Activated CD8-positive, alpha-beta memory T cell treated with anti-CD3 and anti-CD28 coated beads for 1 hour (primary cell): ENCODE data around the gene PQBP1.
"Not testable (repeated sequence)": the region's sequence is repeated elsewhere in the genome, so short reads cannot be mapped to it uniquely, and the experiment has no call there.

Experiments used
- DNase-seq, 2 donors: peaks; one replicate each; pipeline ENCODE4 v3.0.0-alpha.2; 2020; ENCODE audit warnings: low read depth in 1 of 2; ENCODE audit errors: extremely low read depth in 1 of 2

Gene PQBP1

GRCh38 chrX:48897625-48898306 lies at the start of gene PQBP1, which contains the start of gene TIMM17B:
Gene PQBP1, plus strand, starts transcription at chrX:48897930. Its CDS starts 580 bp downstream, at chrX:48898510.
Gene TIMM17B, minus strand, starts transcription at chrX:48897768. Its CDS starts 19 bp downstream, at chrX:48897749.
- DNase-seq = peak; percentile 72 to 73

GRCh38 chrX:48848847-48849246 lies 48.9 kb upstream of the PQBP1 start:
- DNase-seq = no peak

- no peak for DNase-seq
Observed at GRCh38 chrX:48852857-48853256, 44.9 kb upstream of the PQBP1 start.

GRCh38 chrX:48853494-48853893 lies 44.2 kb upstream of the PQBP1 start:
- not testable (repeated sequence) for DNase-seq

GRCh38 chrX:48854121-48854804 lies 43.5 kb upstream of the PQBP1 start:
- DNase-seq = not testable (repeated sequence)

- DNase-seq = no peak
Observed at GRCh38 chrX:48854898-48855297, 42.8 kb upstream of the PQBP1 start.

GRCh38 chrX:48864210-48864609 lies 33.5 kb upstream of the PQBP1 start:
- DNase-seq = no peak

- not testable (repeated sequence) for DNase-seq
Observed at GRCh38 chrX:48872017-48872416, 25.7 kb upstream of the PQBP1 start.

- not testable (repeated sequence) for DNase-seq
Observed at GRCh38 chrX:48876944-48877343, 20.8 kb upstream of the PQBP1 start.

GRCh38 chrX:48883729-48884128 lies 14.0 kb upstream of the PQBP1 start:
- DNase-seq = no peak

GRCh38 chrX:48886586-48886985 lies 11.1 kb upstream of the PQBP1 start:
- DNase-seq = not testable (repeated sequence)

GRCh38 chrX:48890296-48890925 lies 7.3 kb upstream of the PQBP1 start:
- no peak for DNase-seq

GRCh38 chrX:48890934-48891401 lies 6.8 kb upstream of the PQBP1 start:
- DNase-seq = no peak

GRCh38 chrX:48891402-48892288 lies 6.1 kb upstream of the PQBP1 start:
- DNase-seq = peak; percentile 42 to 51

GRCh38 chrX:48892896-48893295 lies 4.8 kb upstream of the PQBP1 start:
- DNase-seq = no peak

GRCh38 chrX:48893556-48894348 lies 4.0 kb upstream of the PQBP1 start:
- DNase-seq = no peak

- no peak for DNase-seq
Observed at GRCh38 chrX:48894891-48895290, 2.8 kb upstream of the PQBP1 start.

- DNase-seq = no peak
Observed at GRCh38 chrX:48896611-48897011, 1.1 kb upstream of the PQBP1 start.

GRCh38 chrX:48897157-48897624 lies 539 bp upstream of the PQBP1 start:
- no peak for DNase-seq

GRCh38 chrX:48899078-48899410 lies 1.3 kb downstream of the PQBP1 start:
- no peak for DNase-seq
